GM12878 (cell line): ENCODE data around the gene BCOR. TPM values are rescaled to one million over a fixed set of nuclear protein-coding genes. Genes with fewer than 3 reads are reported as not detected.

ENCODE experiments used
- ATAC-seq: fragments of 200-7000 bp; cut with Tn5 transposase; 3 replicates; pipeline ENCODE4 v1.9.1; 2020; ENCODE audit warnings: mild to moderate bottlenecking, moderate library complexity
- BruUV-seq: library from RNA; stranded (reverse); fragments of 400-500 nt; replicated peaks from 2 replicates; lab custom pipeline; 2021; lab: Mats Ljungman, UMichigan
- CTCF ChIA-PET: fragments of 300-600 bp; sonication (Branson Sonifier 250); formaldehyde crosslinking; extraction: SDS; loops from one replicate; lab custom pipeline; 2021; ENCODE audit warnings: inconsistent platforms; lab: Yijun Ruan, JAX
- POLR2A ChIA-PET: fragments of 350-600 bp; formaldehyde crosslinking; extraction: SDS; loops from one replicate; lab custom pipeline; 2021; ENCODE audit warnings: inconsistent platforms; lab: Charles Lee
- RAD21 ChIA-PET: fragments of 300-600 bp; sonication (Branson Sonifier 250); formaldehyde crosslinking; loops from one replicate; lab custom pipeline; 2023; ENCODE audit warnings: antibody characterized with exemption; ENCODE audit not compliant: unreplicated experiment; lab: Charles Lee
- SMC1A ChIA-PET: fragments of 300-600 bp; sonication (Branson Sonifier 250); formaldehyde crosslinking; loops from one replicate; lab custom pipeline; 2023; ENCODE audit not compliant: unreplicated experiment, uncharacterized antibody; lab: Charles Lee
- DNase-seq: peaks from one replicate; pipeline ENCODE4 v3.0.0-alpha.2; 2011; ENCODE audit warnings: low read depth, low spot score
- FAIRE-seq: peaks from 3 replicates; lab custom pipeline; 2011; peaks lifted over from hg19 to GRCh38; lab: Jason Lieb, UNC
- H2AFZ ChIP-seq: 2 replicates; pipeline ENCODE4 v1.6.0; 2011; ENCODE audit warnings: low read depth, low read length, control low read depth; ENCODE audit not compliant: control insufficient read depth
- H3K27ac ChIP-seq: 2 replicates; pipeline ENCODE4 v1.5.1; 2011; ENCODE audit warnings: control low read depth; ENCODE audit not compliant: control insufficient read depth, insufficient read depth
- H3K27me3 ChIP-seq, 2 experiments: replicated peaks in 1 of 2; 2 replicates each; pipeline versions ENCODE4 v1.6.0 to v1.6.1; 2011; ENCODE audit warnings: low read length in 1 of 2; ENCODE audit not compliant: control insufficient read depth in 2 of 2, insufficient read depth in 2 of 2
- H3K36me3 ChIP-seq, 2 experiments: 2 replicates each; pipeline ENCODE4 v1.5.1; 2011; ENCODE audit warnings: low read length in 1 of 2; ENCODE audit not compliant: control insufficient read depth in 2 of 2, insufficient read depth in 2 of 2
- H3K4me1 ChIP-seq: 2 replicates; pipeline ENCODE4 v1.6.1; 2011; ENCODE audit warnings: mild to moderate bottlenecking, low read length, moderate library complexity, mixed read lengths; ENCODE audit not compliant: control insufficient read depth, insufficient read depth
- H3K4me2 ChIP-seq: 2 replicates; pipeline ENCODE4 v1.6.0; 2011; ENCODE audit warnings: control low read depth; ENCODE audit not compliant: control insufficient read depth, insufficient read depth
- H3K4me3 ChIP-seq: fragments of 200-600 bp; sonication (generic); 2 replicates; pipeline ENCODE4 v1.5.1; 2016
- H3K79me2 ChIP-seq: 2 replicates; pipeline ENCODE4 v1.6.0; 2011; ENCODE audit warnings: low read length; ENCODE audit not compliant: control insufficient read depth, insufficient read depth
- H3K9ac ChIP-seq: 2 replicates; pipeline ENCODE4 v1.8.0; 2011; ENCODE audit warnings: low read length, control low read depth, mixed read lengths; ENCODE audit not compliant: control insufficient read depth, insufficient read depth
- H3K9me3 ChIP-seq: replicated peaks from 3 replicates; pipeline ENCODE4 v1.5.1; 2011; ENCODE audit warnings: mild to moderate bottlenecking, low read length; ENCODE audit not compliant: control insufficient read depth, insufficient read depth
- H4K20me1 ChIP-seq: 2 replicates; pipeline ENCODE4 v1.6.0; 2011; ENCODE audit not compliant: control insufficient read depth, insufficient read depth
- KDM1A ChIP-seq: fragments of 200-600 bp; sonication (generic); IDR thresholded peaks from 2 replicates; pipeline ENCODE4 v1.6.1; 2016; ENCODE audit warnings: borderline replicate concordance
- MTA2 ChIP-seq: fragments of 450-650 bp; IDR thresholded peaks from 2 replicates; pipeline ENCODE4 v1.6.1; 2016; ENCODE audit warnings: low read depth, mild to moderate bottlenecking, moderate library complexity
- NBN ChIP-seq: fragments of 450-650 bp; IDR thresholded peaks from 2 replicates; pipeline ENCODE4 v1.6.1; 2016
- POLR2A ChIP-seq: IDR thresholded peaks from 2 replicates; pipeline ENCODE4 v1.6.1; 2011; ENCODE audit warnings: low read depth, mild to moderate bottlenecking, low read length
- POLR2AphosphoS2 ChIP-seq: IDR thresholded peaks from 2 replicates; pipeline ENCODE4 v1.6.1; 2011; ENCODE audit warnings: low read depth, mild to moderate bottlenecking, low read length, improper control_type of control experiment, moderate library complexity
- WGBS: methylation state at CpG from one replicate; pipeline ENCODE4 v1.1.6; 2016; ENCODE audit warnings: low lambda C conversion rate; ENCODE audit not compliant: insufficient replicate concordance, insufficient coverage; ENCODE audit errors: missing lambda C conversion rate; 5-methylcytosine and 5-hydroxymethylcytosine counted together
- in situ Hi-C: fragments of 300-500 bp; cut with MboI; formaldehyde crosslinking; loops from 9 replicates; pipeline ENCODE4 v1.14.3; 2018; ENCODE audit warnings: mixed read lengths
- intact Hi-C: fragments of 100-400 bp; cut with micrococcal nuclease; formaldehyde crosslinking; loops from one replicate; pipeline ENCODE4 v1.14.2; 2022; ENCODE audit not compliant: unreplicated experiment
- polyA plus RNA-seq, 11 experiments: library from polyadenylated mRNA; depleted of rRNA in 4 of 11; unstranded in 6 of 11; stranded (reverse) in 5 of 11; fragments of >200 nt; fragmentation: Nextera tagmentation in 4 of 11; fragmentation: Illumina TruSeq in 1 of 11; extraction: Ambion mirVana in 4 of 11; extraction: Trizol in 1 of 11; gene quantifications; 1 replicate in 1 of 11; 2 replicates in 10 of 11; pipeline versions ENCODE4 v1.2.1 to v1.2.3, GENCODE V29; 2011 to 2016; ENCODE audit warnings: inconsistent platforms in 2 of 11, missing spikeins in 2 of 11, low read depth in 1 of 11
- total RNA-seq, 4 experiments: library from RNA; depleted of rRNA in 3 of 4; stranded (reverse); fragments of >200 nt in 3 of 4; fragmentation: Illumina TruSeq in 1 of 4; extraction: Trizol in 1 of 4; gene quantifications; 2 replicates each; pipeline versions ENCODE4 v1.2.1 to v1.2.3, GENCODE V29; 2013 to 2021
- TF ChIP-seq, protein P1 (sequence below): fragments of 150-350 bp; IDR thresholded peaks from 2 replicates; pipeline ENCODE4 v1.6.1; 2016; ENCODE audit warnings: low read depth, low read length
- TF ChIP-seq, protein P2 (sequence below): fragments of 450-650 bp; IDR thresholded peaks from 2 replicates; pipeline ENCODE4 v1.6.1; 2016; ENCODE audit warnings: mild to moderate bottlenecking
- TF ChIP-seq, protein P3 (sequence below): IDR thresholded peaks from 2 replicates; pipeline ENCODE4 v1.6.1; 2012; ENCODE audit warnings: mild to moderate bottlenecking, low read depth, low read length

Gene BCOR
- total and polyA plus RNA-seq, 10 of the 15 experiments (the other 5 are each of a cell fraction or from before 2014, with no cell fraction given), result 5.1 to 16.4 (median 10.1) TPM

DNA sequence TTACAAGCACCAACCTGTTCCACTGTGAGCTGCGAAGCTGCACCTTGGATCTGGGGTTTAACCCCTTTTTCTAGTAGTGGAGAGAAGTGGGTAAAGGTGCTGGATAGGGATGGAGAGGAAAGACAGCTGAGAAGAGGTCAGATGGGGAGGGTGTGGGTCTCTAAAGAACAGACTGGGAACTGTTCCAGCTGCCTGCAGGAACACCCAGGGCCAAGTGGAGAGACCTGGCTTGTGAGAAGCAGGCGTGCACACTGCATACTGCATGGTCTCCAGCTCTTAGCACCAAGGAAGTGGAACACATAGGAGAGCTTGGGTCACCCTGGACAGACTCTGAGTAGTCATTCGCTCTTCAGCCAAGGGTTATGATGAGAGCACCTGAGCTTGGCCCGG, 16.1 kb downstream of the BCOR start:
- POLR2A ChIA-PET, result interaction anchor here (0.6 kb wide), 1 partner anchor 270 kb away, joined by 3 read pairs; no protein-coding TSS in a partner anchor
- H3K9ac ChIP-seq, result no peak overlapping the region
- H3K9me3 ChIP-seq, result no peaks in the 10 kb centered on the region; the same call in 2 of the 3 replicates
- peaks cover 13% of the 10 kb centered on the region for H4K20me1 ChIP-seq
- CTCF ChIA-PET, result no interaction called here
- TF ChIP-seq, protein P1, sequence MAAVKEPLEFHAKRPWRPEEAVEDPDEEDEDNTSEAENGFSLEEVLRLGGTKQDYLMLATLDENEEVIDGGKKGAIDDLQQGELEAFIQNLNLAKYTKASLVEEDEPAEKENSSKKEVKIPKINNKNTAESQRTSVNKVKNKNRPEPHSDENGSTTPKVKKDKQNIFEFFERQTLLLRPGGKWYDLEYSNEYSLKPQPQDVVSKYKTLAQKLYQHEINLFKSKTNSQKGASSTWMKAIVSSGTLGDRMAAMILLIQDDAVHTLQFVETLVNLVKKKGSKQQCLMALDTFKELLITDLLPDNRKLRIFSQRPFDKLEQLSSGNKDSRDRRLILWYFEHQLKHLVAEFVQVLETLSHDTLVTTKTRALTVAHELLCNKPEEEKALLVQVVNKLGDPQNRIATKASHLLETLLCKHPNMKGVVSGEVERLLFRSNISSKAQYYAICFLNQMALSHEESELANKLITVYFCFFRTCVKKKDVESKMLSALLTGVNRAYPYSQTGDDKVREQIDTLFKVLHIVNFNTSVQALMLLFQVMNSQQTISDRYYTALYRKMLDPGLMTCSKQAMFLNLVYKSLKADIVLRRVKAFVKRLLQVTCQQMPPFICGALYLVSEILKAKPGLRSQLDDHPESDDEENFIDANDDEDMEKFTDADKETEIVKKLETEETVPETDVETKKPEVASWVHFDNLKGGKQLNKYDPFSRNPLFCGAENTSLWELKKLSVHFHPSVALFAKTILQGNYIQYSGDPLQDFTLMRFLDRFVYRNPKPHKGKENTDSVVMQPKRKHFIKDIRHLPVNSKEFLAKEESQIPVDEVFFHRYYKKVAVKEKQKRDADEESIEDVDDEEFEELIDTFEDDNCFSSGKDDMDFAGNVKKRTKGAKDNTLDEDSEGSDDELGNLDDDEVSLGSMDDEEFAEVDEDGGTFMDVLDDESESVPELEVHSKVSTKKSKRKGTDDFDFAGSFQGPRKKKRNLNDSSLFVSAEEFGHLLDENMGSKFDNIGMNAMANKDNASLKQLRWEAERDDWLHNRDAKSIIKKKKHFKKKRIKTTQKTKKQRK, result no peak
- TF ChIP-seq MTA2 (no peak), POLR2A (no peak), KDM1A (no peak), NBN (no peak), POLR2AphosphoS2 (no peak)
- TF ChIP-seq, protein P2, sequence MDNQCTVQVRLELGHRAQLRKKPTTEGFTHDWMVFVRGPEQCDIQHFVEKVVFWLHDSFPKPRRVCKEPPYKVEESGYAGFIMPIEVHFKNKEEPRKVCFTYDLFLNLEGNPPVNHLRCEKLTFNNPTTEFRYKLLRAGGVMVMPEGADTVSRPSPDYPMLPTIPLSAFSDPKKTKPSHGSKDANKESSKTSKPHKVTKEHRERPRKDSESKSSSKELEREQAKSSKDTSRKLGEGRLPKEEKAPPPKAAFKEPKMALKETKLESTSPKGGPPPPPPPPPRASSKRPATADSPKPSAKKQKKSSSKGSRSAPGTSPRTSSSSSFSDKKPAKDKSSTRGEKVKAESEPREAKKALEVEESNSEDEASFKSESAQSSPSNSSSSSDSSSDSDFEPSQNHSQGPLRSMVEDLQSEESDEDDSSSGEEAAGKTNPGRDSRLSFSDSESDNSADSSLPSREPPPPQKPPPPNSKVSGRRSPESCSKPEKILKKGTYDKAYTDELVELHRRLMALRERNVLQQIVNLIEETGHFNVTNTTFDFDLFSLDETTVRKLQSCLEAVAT, result no peak
- TF ChIP-seq, protein P3, sequence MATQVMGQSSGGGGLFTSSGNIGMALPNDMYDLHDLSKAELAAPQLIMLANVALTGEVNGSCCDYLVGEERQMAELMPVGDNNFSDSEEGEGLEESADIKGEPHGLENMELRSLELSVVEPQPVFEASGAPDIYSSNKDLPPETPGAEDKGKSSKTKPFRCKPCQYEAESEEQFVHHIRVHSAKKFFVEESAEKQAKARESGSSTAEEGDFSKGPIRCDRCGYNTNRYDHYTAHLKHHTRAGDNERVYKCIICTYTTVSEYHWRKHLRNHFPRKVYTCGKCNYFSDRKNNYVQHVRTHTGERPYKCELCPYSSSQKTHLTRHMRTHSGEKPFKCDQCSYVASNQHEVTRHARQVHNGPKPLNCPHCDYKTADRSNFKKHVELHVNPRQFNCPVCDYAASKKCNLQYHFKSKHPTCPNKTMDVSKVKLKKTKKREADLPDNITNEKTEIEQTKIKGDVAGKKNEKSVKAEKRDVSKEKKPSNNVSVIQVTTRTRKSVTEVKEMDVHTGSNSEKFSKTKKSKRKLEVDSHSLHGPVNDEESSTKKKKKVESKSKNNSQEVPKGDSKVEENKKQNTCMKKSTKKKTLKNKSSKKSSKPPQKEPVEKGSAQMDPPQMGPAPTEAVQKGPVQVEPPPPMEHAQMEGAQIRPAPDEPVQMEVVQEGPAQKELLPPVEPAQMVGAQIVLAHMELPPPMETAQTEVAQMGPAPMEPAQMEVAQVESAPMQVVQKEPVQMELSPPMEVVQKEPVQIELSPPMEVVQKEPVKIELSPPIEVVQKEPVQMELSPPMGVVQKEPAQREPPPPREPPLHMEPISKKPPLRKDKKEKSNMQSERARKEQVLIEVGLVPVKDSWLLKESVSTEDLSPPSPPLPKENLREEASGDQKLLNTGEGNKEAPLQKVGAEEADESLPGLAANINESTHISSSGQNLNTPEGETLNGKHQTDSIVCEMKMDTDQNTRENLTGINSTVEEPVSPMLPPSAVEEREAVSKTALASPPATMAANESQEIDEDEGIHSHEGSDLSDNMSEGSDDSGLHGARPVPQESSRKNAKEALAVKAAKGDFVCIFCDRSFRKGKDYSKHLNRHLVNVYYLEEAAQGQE, result no peak
- TF ChIP-seq, all 136 proteins: peak for 0
- ATAC-seq, result no peak
- Histone ChIP-seq H2AFZ (no peak overlapping the region), H3K4me1 (no peaks in the 10 kb centered on the region), H3K27me3 (no peaks in the 10 kb centered on the region), H3K79me2 (peaks cover 1% of the 10 kb centered on the region), H3K4me2 (no peak overlapping the region), H3K36me3 (peaks cover 2 to 4% of the 10 kb centered on the region in 2 experiments; a peak in 3 of 4 replicates), H3K27ac (no peak overlapping the region), H3K4me3 (no peak overlapping the region)
- intact Hi-C loops (no loop called here), in situ Hi-C loops (no loop called here)
- DNase-seq, result no peak
- no TSS peak for BruUV-seq
- SMC1A ChIA-PET, result interaction anchor here (1.2 kb wide), 1 partner anchor 18 kb away, joined by 3 read pairs; no protein-coding TSS in a partner anchor
- no peak for FAIRE-seq
- 42% methylated on average over 4 of the region's 4 CpGs for WGBS
- RAD21 ChIA-PET, result no interaction called here
